Activated CD4-positive, alpha-beta T cell treated with anti-CD3 and anti-CD28 coated beads for 4 hours (primary cell): Measurements from ENCODE around the gene ATP6V0A1.
"Not testable (repeated sequence)": the region's sequence is repeated elsewhere in the genome, so short reads cannot be mapped to it uniquely, and the experiment has no call there.

Source experiments
- DNase-seq, 2 donors: peaks; one replicate each; pipeline ENCODE4 v3.0.0-alpha.2; 2020

Gene ATP6V0A1

DNA sequence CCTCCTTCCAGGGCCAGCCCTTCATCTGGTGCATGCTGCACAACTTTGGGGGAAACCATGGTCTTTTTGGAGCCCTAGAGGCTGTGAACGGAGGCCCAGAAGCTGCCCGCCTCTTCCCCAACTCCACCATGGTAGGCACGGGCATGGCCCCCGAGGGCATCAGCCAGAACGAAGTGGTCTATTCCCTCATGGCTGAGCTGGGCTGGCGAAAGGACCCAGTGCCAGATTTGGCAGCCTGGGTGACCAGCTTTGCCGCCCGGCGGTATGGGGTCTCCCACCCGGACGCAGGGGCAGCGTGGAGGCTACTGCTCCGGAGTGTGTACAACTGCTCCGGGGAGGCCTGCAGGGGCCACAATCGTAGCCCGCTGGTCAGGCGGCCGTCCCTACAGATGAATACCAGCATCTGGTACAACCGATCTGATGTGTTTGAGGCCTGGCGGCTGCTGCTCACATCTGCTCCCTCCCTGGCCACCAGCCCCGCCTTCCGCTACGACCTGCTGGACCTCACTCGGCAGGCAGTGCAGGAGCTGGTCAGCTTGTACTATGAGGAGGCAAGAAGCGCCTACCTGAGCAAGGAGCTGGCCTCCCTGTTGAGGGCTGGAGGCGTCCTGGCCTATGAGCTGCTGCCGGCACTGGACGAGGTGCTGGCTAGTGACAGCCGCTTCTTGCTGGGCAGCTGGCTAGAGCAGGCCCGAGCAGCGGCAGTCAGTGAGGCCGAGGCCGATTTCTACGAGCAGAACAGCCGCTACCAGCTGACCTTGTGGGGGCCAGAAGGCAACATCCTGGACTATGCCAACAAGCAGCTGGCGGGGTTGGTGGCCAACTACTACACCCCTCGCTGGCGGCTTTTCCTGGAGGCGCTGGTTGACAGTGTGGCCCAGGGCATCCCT lies 84.8 kb downstream of the ATP6V0A1 start:
- no peak for DNase-seq

DNA sequence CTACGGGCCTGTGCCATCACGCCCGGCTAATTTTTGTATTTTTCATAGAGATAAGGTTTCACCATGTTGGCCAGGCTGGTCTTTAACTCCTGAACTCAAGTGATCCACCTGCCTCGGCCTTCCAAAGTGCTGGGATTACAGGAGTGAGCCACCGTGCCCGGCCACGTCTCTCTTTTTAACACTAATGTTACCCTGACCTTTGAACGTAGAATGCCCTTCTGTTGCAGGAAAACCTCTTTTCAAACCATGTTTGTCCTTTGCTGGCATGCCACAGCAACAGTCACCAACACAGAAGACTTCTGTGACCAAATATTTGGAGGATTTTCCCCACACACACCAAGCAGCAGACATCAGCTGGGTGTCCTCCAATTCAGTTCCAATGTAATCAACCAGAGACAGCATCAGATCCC lies 86.2 kb downstream of the ATP6V0A1 start:
- DNase-seq: no peak

DNA sequence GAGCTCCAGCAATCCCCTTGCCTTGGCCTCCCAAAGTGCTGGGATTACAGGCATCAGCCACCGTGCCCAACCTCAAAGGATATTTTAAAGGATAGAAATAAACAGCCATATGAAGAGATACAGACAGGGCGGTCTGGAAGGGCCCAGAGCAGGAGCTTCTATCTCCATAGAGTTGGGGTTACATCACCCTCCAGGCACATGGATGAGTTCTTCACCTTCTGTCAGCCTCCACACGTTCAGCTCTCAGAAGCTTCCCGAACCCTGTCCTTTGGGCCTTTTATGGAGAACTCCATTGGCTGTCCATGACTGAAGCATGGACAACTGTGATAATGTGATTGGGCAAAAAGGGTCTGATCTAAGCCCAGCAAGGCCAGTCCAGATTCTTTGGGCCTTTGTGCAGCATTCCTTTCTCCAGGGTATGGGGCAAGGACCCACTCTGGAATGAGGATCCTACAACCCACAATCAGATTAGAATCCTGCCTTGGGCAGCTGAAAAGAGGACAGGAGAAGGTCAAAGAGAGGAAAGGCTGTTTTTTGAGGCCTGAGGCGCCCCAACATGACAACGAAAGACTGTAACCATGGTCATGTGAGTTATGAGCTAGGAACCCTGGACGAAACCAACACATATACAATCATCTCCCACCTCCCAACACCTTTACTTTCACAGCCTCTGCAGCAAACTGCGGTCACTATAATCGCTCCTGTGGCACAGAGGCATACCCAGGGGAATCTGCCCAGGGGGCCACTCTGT lies 87.3 kb downstream of the ATP6V0A1 start:
- not testable (repeated sequence) for DNase-seq

DNA sequence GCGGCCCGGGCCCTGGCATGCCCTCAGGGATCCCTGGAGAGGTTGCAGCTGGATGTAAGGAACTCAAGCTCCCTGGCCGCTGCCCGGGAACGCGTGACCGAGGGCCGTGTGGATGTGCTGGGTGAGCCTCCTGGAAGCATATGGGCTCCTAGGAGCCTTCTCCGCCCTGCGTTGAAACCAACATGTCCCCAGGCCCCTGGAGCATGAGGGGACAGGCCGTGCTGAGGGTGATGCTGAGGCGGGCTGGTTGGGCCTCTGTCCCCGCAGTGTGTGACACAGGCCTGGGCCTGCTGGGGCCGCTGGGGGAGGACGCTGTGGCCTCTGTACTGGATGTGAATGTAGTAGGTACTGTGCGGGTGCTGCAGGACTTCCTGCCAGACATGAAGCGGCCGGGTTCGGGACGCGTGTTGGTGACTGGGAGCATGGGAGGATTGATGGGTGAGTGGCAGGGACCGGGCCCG lies 88.4 kb downstream of the ATP6V0A1 start:
- no peak for DNase-seq

DNA sequence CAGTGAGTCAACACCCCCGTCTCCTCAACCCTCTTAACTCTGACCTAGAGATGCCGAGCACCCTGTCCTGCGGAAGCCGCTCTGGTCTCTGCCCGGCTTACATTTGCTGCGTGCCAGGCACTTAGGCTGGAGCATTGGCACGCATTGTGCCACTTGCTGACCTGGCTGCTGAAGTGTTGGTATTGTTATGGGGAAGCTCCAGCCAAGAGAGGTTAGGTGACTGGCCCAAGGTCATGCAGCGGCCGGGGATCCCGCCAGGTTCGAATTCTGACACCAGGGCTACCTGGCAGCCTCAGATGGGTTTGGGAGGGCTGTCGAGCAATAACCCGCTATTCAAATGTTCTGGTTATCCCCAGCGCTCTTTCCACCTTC lies 89.0 kb downstream of the ATP6V0A1 start:
- DNase-seq: no peak

DNA sequence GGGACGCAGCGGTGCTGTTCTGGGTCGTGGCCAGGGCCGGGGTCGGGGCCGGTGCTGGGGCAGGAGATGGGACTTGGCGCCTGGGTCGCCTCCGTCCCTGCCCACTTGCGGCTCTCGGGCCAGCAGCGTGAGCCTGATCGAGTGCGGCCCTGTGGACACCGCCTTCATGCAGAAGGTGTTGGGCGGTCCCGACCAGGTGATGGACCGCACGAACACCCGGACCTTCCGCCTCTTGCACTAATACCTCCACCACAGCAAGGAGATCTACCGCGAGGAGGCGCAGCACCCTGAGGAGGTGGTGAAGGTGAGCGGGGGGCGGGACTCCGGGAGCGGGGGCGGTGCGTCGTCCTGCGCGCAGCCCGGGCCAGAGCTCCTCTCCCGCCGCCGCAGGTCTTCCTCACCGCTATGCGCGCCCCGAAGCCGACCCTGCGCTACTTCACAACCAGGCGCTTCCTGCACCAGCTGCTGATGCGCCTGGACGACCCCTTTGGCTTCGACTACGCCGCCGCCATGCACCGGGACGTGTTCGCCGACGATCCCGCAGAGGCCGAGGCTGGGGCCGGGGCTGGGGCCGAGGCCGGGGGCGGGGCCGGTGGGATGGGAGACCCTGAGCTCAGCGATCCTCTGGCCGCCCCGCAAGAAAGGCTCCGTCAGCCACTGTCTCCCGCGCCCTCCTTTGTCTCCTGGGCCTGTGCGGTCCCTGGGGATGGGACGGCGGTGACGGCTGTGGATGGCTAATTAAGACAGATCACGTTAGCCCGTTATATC lies 89.6 kb downstream of the ATP6V0A1 start:
- DNase-seq: peak; percentile 78 to 83

DNA sequence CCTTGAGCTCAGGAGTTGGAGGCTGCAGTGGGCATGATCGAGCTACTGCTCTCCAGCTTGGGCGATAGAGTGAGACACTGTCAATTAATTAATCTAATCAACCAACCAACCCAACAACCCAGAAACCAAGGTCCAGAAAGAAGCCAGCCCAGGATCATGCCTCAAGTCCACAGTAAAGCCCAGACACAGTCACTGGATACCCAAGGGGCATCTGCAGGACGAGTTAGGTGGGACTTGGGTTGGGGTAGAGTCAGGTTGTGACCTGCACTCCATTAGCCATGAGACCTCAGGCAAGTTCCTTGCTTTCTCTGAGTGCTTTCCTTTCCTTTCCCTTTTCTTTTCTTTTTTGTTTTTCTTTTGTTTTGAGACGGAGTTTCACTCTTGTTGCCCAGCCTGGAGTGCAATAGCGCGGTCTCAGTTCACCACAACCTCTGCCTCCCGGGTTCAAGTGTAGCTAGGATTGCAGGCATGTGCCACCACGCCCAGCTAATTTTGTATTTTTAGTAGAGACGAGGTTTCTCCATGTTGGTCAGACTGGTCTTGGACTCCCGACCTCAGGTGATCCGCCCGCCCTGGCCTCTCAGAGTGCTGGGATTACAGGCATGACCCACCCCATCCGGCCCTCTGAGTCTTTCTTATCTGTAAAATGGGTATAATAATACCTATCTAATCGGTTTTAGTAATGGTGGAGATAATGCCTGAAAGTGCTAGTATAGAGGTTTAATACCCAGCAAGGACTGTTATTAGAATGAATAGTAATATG lies 90.5 kb downstream of the ATP6V0A1 start:
- DNase-seq: no peak

DNA sequence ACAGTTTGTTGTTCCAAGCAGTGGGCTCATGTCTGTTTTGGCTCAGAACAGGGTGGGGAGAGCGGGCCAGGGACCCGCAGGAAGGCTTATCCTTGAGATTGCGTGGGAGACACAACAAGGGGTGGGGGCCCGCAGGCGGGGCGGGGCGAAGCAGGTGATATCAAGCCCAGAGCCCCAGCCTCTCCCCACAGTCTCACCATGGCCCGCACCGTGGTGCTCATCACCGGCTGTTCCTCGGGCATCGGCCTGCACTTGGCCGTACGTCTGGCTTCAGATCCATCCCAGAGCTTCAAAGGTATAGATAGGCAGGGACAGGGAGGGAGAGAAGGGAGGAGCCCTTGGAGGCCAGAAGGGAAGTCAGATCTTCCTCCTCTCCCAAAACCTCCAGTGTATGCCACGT lies 94.1 kb downstream of the ATP6V0A1 start, which contains the start of gene HSD17B1:
Gene HSD17B1, plus strand, starts transcription at position 188 of the 400 bp plus-strand sequence. Its CDS starts 11 bp downstream, at position 199.
- DNase-seq: not testable (repeated sequence)

DNA sequence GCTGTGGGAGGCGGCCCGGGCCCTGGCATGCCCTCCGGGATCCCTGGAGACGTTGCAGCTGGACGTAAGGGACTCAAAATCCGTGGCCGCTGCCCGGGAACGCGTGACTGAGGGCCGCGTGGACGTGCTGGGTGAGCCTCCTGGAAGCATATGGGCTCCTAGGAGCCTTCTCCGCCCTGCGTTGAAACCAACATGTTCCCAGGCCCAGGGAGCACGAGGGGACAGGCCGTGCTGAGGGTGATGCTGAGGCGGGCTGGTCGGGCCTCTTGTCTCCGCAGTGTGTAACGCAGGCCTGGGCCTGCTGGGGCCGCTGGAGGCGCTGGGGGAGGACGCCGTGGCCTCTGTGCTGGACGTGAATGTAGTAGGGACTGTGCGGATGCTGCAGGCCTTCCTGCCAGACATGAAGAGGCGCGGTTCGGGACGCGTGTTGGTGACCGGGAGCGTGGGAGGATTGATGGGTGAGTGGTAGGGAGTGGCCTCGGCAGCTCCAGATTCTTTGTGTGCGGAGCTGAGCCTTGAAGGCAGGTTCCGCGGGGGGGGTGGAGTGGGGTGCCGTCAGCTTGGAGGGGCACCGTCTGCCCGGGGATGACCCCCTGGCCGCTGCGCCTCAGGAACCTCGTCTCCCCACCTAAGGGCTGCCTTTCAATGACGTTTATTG lies 94.6 kb downstream of the ATP6V0A1 start:
- DNase-seq: no peak

DNA sequence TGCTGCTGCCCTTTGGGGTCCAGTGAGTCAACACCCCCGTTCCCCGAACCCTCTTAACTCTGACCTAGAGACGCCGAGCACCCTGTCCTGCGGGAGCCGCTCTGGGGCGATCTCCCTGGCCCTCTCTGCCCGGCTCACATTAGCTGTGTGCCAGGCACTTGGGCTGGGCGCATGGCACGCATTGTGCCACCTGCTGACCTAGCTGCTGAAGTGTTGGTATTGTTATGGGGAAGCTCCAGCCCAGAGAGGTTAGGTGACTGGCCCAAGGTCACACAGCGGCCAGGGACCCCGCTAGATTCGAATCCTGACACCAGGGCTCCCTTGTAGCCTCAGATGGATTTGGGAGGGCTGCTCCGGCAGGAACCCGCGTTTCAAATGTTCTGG lies 95.2 kb downstream of the ATP6V0A1 start:
- peak in 1 of 2 donors; percentile 18 for DNase-seq

DNA sequence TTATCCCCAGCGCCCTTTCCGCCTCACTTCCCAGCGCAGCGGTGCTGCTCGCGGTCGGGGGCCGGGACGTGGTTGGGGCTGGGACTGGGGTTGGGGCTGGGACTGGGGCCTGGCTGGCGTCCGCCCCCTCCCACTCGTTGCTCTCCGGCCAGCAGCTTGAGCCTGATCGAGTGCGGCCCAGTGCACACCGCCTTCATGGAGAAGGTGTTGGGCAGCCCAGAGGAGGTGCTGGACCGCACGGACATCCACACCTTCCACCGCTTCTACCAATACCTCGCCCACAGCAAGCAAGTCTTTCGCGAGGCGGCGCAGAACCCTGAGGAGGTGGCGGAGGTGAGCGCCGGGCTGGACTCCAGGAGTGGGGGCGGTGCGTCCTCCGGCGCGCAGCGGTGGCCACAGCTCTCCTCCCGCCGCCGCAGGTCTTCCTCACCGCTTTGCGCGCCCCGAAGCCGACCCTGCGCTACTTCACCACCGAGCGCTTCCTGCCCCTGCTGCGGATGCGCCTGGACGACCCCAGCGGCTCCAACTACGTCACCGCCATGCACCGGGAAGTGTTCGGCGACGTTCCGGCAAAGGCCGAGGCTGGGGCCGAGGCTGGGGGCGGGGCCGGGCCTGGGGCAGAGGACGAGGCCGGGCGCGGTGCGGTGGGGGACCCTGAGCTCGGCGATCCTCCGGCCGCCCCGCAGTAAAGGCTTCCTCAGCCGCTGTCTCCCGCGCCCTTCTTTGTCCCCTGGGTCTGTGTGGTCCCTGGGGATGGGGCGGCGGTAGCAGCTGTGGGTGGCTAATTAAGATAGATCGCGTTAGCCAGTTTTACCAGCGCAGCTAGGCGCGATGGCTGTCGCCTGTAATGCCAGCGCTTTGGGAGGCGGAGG lies 95.8 kb downstream of the ATP6V0A1 start:
- DNase-seq: peak; percentile 56 to 61

DNA sequence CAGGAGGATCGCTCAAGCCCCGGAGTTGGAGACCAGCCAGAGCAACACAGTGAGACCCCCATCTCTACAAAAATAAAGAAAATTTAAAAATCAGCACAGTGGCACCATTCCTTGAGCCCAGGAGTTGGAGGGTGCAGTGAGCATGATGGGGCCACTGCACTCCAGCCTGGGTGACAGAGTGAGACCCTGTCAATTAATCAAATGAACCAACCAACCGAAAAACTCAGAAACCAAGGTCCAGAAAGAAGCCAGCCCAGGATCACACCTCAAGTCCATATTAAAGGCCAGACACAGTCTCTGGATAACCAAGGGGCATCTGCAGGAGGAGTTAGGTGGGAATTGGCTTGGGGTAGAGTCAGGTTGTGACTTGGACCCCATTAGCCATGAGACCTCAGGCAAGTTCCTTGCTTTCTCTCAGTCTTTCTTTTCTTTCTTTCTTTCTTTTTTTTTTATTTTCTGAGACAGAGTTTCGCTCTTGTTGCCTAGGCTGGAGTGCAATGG lies 96.5 kb downstream of the ATP6V0A1 start:
- DNase-seq: no peak

DNA sequence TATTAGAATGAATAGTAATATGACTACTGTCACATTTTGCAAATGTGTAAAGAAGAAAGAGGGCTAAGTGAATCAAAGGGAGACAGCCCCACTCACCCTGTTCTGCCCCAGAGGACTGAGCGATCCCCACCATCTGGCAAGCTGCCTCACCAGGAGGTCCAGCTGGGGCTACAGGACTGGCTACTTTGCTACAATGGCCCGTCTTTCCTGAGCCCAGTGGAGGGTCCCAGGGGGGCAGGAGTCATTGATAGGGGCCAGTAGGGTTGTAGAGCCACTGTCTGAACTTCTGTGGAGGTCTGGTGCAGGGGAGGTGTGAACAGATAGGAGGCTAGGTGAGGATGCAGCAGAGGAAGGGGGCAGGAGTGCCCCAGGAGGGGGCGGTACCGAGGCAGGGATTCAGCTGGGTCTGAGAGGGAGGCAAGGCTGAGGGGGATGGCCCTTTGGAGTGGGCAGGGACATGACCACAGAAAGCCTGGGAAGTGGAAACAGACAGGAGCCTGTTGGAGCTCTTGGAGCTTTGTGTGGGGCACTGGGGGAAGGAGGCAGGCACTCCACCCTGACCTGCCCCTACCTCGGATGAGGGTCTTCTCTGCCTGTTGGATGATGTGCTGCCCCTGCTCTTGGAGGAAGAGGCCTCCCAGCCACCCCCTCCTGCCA lies 97.4 kb downstream of the ATP6V0A1 start:
- DNase-seq: not testable (repeated sequence)

DNA sequence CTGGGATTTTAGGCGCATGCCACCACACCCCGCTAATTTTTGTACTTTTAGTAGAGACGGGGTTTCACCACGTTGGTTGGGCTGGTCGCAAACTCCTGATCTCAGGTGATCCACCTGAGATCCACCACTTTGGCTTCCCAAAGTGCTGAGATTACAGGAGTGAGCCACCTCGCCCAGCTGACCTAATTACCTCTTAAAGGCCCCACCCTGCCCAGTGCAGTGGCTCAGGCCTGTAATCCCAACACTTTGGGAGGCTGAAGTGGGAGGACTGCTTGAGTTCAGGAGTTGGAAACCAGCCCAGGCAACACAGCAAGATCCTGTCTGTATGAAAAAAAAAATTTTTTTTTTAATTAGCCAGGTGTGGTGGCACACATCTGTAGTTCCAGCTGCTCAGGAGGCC lies 100.4 kb downstream of the ATP6V0A1 start:
- no peak for DNase-seq

DNA sequence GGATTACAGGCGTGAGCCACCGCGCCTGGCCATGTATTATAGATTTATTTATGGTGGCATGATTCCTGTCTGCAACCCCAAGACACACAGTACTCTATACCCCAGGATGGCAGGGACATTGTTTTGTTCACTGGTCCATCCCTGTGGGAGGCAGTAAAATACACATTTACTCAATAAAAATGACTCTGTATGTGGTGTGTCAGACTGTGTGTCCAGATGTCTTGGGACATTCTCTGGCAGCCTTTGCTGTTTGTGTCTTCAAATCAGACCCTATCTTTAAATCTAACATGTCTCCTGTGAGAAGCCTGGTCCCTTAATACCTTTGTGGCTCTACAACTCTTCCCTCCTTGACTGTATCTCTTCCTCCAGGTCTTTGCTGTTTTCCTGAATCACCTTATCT lies 101.6 kb downstream of the ATP6V0A1 start:
- DNase-seq: no peak

DNA sequence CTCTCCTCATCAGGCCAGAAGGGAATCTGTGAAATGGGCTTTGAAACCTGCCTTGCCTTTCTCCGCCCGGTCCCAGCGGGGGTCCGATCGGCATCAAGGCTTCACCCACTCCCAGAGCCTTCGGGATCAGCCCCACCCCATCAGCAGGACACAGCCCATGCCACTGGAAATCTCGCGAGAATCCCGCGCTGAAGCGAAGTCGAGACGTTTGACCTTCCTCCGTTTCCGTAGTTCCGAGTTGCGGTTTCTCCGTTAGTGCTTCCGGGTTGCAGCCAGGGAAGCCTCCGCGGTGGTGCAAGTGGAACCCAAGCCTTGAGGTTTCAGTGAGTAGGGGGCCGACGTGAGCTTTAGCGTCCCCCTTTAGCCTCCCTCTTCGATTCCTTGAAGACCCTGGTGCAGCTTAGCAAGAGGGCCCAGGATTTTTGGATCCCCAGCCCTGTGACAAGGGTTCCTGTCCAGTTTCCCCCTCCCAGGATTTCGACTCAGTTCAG lies 103.3 kb downstream of the ATP6V0A1 start, which contains the start of gene COASY:
Gene COASY, plus strand, starts transcription at position 252 of the 491 bp plus-strand sequence. CDS start 475 bp downstream, outside the sequence.
- peak; percentile 91 for DNase-seq

DNA sequence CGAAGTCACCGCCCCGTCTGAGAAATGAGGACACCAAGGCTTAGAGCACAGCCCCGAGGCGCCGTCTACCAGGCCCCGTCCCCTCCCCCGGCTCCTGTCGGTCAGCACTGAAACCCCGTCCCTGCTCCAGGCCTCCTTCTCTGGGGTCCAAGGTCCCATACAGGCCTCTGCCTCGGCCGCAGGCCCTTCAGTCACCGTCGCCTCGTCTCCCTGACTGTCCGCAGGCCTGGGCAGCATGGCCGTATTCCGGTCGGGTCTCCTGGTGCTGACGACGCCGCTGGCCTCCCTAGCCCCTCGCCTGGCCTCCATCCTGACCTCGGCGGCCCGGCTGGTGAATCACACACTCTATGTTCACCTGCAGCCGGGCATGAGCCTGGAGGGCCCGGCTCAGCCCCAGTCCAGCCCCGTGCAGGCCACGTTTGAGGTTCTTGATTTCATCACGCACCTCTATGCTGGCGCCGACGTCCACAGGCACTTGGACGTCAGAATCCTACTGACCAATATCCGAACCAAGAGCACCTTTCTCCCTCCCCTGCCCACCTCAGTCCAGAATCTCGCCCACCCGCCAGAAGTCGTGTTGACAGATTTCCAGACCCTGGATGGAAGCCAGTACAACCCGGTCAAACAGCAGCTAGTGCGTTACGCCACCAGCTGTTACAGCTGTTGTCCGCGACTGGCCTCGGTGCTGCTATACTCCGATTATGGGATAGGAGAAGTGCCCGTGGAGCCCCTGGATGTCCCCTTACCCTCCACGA lies 103.9 kb downstream of the ATP6V0A1 start:
- no peak for DNase-seq

DNA sequence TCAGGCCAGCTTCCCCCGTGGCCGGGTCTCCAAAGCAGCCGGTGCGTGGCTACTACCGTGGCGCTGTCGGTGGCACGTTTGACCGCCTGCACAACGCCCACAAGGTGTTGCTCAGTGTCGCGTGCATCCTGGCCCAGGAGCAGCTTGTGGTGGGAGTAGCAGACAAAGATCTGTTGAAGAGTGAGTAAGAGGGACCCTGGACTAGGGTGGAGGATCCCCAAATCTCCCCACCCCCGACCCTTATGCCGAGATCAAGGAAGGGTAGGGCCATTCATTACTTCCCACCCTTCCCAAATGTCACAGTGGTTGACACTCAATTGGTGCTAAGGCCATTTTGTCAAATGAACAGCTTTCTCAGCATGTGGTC lies 104.4 kb downstream of the ATP6V0A1 start:
- DNase-seq: no peak

DNA sequence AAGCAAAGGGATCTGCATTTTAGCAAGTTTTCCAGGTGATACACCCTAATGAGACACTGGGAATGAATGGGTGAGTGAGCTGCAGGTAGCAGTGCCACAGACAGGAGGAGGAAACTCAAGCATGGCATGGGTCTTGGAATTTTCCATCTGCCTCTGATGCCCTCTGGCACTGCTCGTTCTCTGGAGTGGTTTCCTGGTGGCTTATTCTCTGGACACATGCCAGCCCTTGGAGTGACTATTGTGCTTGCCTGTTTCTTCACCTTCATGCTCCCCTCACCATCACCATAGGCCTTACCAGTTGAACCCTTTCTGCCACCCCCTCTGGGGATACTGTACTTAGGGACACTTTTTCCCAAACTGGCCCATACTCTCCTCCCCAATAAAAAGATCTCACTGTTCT lies 104.9 kb downstream of the ATP6V0A1 start:
- DNase-seq: no peak
